ENCODE measurements around the gene MLEC. TPM values are rescaled to one million over a fixed set of nuclear protein-coding genes. Genes with fewer than 3 reads are reported as not detected.
A peak's percentile ranks its signal among the peaks of the same experiment; 100 is the strongest.

Gene MLEC
- total RNA-seq, result 194 TPM

DNA sequence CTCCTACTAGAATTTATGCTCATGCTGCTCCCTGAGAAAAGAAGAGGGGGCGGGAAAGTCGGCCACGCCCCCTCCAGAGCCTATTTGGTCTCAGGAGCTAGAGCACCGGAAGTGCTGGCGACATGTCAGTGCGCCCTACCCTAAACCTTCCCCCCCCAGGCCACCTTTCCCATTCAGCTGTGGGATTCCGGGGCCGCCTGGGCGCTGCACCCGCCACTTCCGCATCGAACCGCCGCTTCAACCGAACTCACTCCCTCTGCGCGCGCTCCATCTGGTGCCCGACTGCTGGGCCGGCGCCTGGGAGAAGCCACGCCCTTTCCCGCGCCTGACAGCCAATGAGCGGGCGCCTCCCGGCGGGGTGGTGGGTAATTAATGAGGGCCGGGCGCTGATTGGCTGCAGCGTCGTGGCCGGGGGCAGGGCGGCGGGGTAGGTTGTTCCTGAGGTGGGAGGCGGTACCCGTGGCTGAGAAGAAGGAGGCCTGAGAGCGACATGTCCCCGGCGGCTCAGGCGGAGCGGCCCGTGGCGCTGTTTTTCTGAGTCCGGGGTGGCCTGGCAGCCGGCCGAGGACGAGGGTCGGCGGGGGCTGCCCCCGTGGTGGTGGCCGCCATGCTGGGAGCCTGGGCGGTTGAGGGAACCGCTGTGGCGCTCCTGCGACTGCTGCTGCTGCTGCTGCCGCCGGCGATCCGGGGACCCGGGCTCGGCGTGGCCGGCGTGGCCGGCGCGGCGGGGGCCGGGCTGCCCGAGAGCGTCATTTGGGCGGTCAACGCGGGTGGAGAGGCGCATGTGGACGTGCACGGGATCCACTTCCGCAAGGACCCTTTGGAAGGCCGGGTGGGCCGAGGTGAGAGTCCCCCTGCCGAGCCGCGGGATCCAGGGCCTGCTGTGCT lies at the start of gene MLEC:
TSS of gene MLEC (plus strand) at position 460 of the 888 bp plus-strand sequence. CDS start at position 608, 148 bp downstream.
- DNase-seq (ENCODE audit: low spot score) (peak; percentile 99), ATAC-seq (peak; percentile 84)

GRCh38 chr12:120639771-120640721 lies 46.9 kb upstream of the MLEC start, which contains the start of gene CABP1:
Gene CABP1 (plus strand): TSS chr12:120640626. CDS start chr12:120640686, 60 bp downstream.
- peak; percentile 65 for ATAC-seq
- no peak for DNase-seq (ENCODE audit: low spot score)

DNA sequence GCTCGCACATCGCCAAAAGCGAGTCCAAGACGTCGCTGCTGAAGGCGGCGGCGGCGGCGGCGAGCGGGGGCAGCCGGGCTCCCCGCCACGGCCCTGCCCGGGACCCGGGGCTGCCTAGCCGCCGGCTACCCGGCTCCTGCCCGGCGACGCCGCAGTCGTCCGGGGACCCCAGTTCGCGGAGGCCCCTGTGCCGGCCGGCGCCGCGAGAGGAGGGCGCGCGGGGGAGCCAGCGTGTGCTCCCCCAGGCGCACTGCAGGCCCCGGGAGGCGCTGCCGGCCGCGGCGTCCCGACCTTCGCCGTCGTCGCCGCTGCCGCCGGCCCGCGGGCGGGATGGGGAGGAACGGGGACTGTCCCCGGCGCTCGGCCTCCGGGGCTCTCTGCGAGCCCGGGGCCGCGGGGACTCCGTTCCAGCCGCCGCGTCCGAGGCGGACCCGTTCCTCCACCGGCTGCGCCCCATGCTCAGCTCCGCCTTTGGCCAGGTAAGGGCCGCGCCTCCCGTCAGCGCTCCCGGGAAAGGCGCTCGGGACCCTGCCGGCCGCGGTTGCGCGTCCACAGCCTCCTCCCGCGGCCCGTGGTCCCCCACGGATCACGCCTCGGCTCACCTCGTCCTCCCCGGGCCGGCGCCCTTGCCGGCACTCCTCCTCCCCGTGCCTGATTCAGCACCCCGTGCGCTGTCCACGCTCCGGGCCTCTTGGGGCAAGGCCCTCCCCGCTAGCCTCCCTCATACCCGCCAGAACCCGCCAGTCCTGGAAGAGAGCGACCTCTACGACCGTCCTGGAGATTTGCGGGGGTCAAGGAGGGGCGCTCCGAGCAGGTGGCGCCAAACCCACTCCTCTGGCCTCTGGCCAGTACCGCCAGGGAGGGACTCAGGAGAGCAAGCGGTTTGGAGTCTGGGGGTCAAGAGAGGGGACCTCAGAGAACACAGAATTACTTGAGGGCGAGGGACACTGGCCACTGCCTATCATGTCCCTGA lies 45.8 kb upstream of the MLEC start:
- DNase-seq (ENCODE audit: low spot score), result no peak
- peak; percentile 91 for ATAC-seq

GRCh38 chr12:120642121-120642520 lies 44.8 kb upstream of the MLEC start:
- no peak for ATAC-seq

GRCh38 chr12:120642826-120643225 lies 44.1 kb upstream of the MLEC start:
- ATAC-seq (no peak), DNase-seq (ENCODE audit: low spot score) (no peak)

More at GRCh38 chr12:120642121-120642520, 44.8 kb upstream of the MLEC start:
- no peak for DNase-seq (ENCODE audit: low spot score)

- DNase-seq (ENCODE audit: low spot score), result no peak
These were observed 43.4 kb upstream of the MLEC start for GRCh38 chr12:120643574-120643973.

DNA sequence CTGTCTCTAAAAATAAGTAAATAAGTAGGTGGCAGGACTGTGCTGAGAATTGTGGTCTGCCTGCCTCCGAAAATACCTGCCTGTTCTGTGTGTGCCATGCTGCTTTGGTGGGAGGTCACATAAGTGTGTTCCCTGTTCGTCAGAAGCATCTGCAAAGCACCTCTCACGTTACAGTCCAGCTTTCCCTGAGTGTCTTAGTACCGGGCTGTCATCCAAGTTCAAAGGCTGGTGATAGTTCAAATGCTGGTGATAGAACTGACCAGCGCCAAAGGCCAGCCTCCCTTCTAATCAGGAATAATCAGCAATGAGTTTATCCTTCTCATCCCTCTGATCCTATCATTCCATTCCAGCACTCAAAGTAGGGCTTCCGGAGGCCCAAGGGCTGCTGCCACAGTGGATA lies 40.9 kb upstream of the MLEC start:
- DNase-seq (ENCODE audit: low spot score) (no peak), ATAC-seq (peak; percentile 51)

More at GRCh38 chr12:120643574-120643973, 43.4 kb upstream of the MLEC start:
- no peak for ATAC-seq

DNA sequence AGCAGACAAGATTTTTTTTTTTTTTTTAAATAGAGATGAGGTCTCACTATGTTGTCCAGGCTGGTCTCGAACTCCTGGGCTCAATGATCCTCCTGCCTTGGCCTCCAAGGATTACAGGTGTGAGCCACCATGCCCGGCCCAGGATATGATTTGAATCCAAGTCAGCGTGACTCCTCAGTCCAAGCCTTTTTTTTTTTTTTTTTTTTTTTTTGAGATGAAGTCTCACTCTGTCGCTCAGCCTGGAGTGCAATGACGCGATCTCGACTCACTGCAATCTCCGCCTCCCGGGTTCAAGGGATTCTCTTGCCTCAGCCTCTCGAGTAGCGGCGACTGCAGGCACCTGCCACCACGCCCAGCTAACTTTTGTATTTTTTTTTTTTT lies 39.6 kb upstream of the MLEC start:
- ATAC-seq (no peak), DNase-seq (ENCODE audit: low spot score) (no peak)

- DNase-seq (ENCODE audit: low spot score) (no peak), ATAC-seq (no peak)
These were observed 37.3 kb upstream of the MLEC start for GRCh38 chr12:120649442-120650232.

DNA sequence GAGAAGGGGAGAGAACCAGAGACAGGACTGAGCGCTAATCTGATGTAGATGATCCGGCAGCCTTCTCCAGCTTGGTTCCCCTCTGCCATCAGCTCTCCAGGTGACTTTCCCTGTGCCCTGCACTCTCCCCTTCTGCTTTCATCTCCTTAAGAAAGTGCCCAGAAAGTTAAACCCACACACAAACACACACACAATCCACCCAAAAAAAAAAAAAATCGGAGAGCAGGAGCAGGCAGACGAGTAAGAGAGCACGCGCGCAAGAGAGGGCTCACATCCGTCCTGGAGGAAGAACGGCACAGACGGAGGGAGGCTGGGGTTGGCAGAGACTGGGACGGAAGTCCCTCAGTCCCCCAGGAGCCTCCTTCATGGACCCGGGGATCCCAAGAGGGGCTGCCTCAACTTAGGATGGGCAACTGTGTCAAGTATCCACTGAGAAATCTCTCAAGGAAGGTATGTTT lies 36.7 kb upstream of the MLEC start:
- ATAC-seq (no peak), DNase-seq (ENCODE audit: low spot score) (no peak)

DNA sequence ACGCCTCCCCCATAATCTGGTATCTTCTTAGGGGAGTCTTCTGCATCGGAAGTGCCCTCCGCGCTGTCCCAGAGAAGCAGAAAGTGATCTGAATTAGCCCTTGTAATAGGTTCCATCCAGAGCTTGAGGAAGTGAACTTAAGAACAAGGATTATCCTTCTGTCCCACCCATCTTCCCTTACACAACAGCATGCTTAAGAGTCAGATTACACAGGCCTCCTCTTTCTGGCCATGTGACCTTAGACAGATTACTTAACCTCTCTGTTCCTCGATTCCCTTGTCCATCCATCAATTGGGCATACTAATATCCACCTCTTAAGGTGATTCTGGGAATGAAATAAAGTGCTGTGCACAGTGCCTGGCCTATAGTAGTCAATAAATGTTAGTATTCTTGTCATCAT lies 35.1 kb upstream of the MLEC start:
- no peak for ATAC-seq
- no peak for DNase-seq (ENCODE audit: low spot score)

GRCh38 chr12:120652656-120653435 lies 34.1 kb upstream of the MLEC start:
- ATAC-seq, result no peak
- DNase-seq (ENCODE audit: low spot score), result no peak

DNA sequence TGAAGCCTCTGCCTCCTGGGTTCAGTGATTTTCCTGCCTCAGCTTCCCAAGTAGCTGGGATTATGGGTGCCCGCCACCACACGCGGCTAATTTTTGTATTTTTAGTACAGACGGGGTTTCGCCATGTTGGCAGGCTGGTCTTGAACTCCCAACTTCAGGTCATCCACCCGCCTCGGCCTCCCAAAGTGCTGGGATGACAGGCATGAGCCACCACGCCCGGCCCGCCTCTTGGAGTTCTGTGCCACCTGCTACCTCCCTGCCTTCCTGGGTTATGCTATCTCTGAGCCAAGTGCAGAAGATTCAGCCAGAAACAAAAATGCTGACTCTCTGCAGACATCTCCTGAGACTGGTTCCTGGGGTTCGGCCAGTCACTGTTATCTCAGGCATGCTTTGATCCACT lies 33.3 kb upstream of the MLEC start:
- ATAC-seq (no peak), DNase-seq (ENCODE audit: low spot score) (no peak)

- DNase-seq (ENCODE audit: low spot score) (no peak), ATAC-seq (no peak)
These were observed 32.3 kb upstream of the MLEC start for GRCh38 chr12:120654656-120655055.

DNA sequence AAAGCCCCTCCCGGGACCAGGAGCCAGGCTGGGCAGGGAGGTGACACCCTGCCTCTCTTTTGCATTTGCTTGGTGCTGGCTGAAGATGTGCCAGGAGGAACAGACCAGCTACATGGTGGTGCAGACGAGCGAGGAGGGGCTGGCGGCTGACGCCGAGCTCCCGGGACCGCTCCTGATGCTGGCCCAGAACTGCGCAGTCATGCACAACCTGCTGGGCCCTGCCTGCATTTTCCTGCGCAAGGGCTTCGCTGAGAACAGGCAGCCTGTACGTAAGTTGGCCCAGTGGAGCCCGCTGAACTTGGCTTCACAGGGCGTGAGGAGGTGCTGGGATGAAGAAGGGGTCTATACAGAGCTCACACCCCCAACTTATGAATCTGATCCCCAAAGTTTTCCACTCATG lies 30.9 kb upstream of the MLEC start:
- ATAC-seq (no peak), DNase-seq (ENCODE audit: low spot score) (no peak)

- ATAC-seq, result no peak
- DNase-seq (ENCODE audit: low spot score), result no peak
These were observed 28.4 kb upstream of the MLEC start for GRCh38 chr12:120658286-120659150.

- peak; percentile 39 for ATAC-seq
- DNase-seq (ENCODE audit: low spot score), result no peak
These were observed 27.8 kb upstream of the MLEC start for GRCh38 chr12:120659151-120659525.

- ATAC-seq (no peak), DNase-seq (ENCODE audit: low spot score) (no peak)
These were observed 25.5 kb upstream of the MLEC start for GRCh38 chr12:120661432-120661831.

Data from left lobe of liver (tissue), 2 donors.